ENCODE results near the gene GCDH.
A peak's percentile ranks its signal among the peaks of the same experiment; 100 is the strongest.

Gene GCDH

DNA sequence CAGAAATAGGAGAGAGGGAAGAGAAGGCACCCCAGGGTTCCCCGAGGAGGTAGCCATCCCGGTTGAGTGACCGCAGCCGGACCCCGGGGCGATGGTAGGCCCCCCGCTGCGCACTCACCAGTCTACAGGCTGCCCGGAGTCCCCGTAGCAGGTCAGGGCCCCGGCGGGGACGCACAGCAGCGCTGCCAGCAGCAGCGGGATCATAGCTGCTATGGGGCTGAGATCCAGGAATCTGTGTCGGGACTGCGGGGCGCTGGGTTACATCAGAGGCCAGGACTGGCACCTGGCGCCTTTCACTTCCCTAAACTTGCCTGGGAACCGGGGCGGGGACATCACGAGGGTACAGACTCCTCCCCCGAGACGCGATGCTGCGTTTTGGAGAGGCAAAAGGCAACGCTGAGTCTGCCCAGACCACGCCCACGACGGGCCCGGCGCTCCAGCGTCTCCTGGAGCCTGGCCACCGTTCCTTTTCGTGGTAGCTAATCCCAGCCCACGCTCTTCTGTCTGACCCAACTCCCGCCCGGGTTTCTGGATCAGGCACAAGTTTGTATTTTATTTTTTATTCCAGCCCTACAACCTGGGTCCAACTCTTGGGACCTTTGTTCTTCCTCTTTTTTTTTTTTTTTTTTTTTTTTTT lies 9.7 kb upstream of the GCDH start, which contains the start of gene DNASE2:
Gene DNASE2, minus strand, starts transcription at position 278 of the 637 bp plus-strand sequence. Its CDS starts 74 bp downstream, at position 204.
- peak within 1 kb of the TSS; percentile 69 to 88 (median 81) for H3K9ac ChIP-seq
- H3K27me3 ChIP-seq, result peaks cover 19 to 31% (median 28%) of the 10 kb centered on the region in 11 experiments
- H4K20me1 ChIP-seq, result peaks cover 0 to 42% (median 0%) of the 10 kb centered on the region in 11 experiments; a peak in 7 of 22 replicates
- H3K4me1 ChIP-seq, result peaks cover 16 to 86% (median 30%) of the 10 kb centered on the region in 10 experiments
- H3K4me3 ChIP-seq, result peak within 1 kb of the TSS; percentile 65 to 87 (median 73)
- peaks cover 17 to 36% (median 23%) of the 10 kb centered on the region in 11 experiments for H3K9me3 ChIP-seq (replicated peaks in 1 of 11)
- TF ChIP-seq Cebpa-rat (IDR thresholded peaks at IDR 0.05), result 0 out of 22 replicates have a peak, but pooled peaks of 1 of the 11 experiments have one; percentile 29
- peak within 1 kb of the TSS; percentile 64 to 92 (median 78) for H3K27ac ChIP-seq
- H3K4me2 ChIP-seq, result peak within 1 kb of the TSS; percentile 82 to 99 (median 92)
- peaks cover 4 to 37% (median 14%) of the 10 kb centered on the region in 11 experiments; a peak in 14 of 22 replicates for H3K36me3 ChIP-seq

DNA sequence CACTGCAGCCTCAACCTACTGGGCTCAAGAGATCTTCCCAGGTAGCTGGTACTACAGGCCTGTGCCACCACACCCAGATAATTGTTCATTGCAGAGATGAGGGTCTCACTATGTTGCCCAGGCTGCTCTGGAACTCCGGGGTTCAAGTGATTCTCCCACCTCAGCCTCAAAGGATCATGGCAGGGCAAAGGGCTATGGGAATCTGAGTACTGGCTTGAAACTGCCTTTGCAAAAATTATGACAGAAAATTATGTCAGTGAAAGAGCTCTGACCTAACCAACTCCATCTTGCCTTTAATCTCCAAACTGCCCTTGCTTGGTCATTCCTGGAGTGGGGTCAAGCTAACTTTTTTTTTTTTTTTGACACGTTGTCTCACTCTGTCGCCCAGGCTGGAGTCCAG lies 8.4 kb upstream of the GCDH start:
- Histone ChIP-seq H3K27ac (peak overlapping the region in 6 of 11 experiments; percentile 75 to 92 (median 87); a peak in 9 of 22 replicates), H3K4me2 (peak overlapping the region in 5 of 11 experiments; percentile 82 to 99 (median 88); a peak in 9 of 22 replicates), H3K9me3 (replicated peaks in 1 of 11) (peaks cover 17 to 36% (median 23%) of the 10 kb centered on the region in 11 experiments), H3K27me3 (peaks cover 30 to 44% (median 41%) of the 10 kb centered on the region in 11 experiments), H3K4me1 (peaks cover 16 to 73% (median 30%) of the 10 kb centered on the region in 10 experiments), H3K4me3 (no peak overlapping the region), H4K20me1 (peaks cover 0 to 31% (median 0%) of the 10 kb centered on the region in 11 experiments; a peak in 7 of 22 replicates), H3K9ac (peak overlapping the region in 2 of 11 experiments; percentile 30 to 85; a peak in 3 of 22 replicates), H3K36me3 (peaks cover 4 to 24% (median 10%) of the 10 kb centered on the region in 11 experiments; a peak in 14 of 22 replicates)
- TF ChIP-seq Cebpa-rat (IDR thresholded peaks at IDR 0.05), result no peak

- peaks cover 17 to 60% (median 30%) of the 10 kb centered on the region in 10 experiments for H3K4me1 ChIP-seq
- no peak for TF ChIP-seq Cebpa-rat (IDR thresholded peaks at IDR 0.05)
- peaks cover 30 to 47% (median 43%) of the 10 kb centered on the region in 11 experiments for H3K27me3 ChIP-seq
- H3K4me2 ChIP-seq, result peak overlapping the region in 5 of 11 experiments; percentile 30 to 98 (median 85); a peak in 8 of 22 replicates
- H3K36me3 ChIP-seq, result peaks cover 0 to 9% (median 0%) of the 10 kb centered on the region in 11 experiments; a peak in 2 of 22 replicates
- H4K20me1 ChIP-seq, result peaks cover 0 to 17% (median 0%) of the 10 kb centered on the region in 11 experiments; a peak in 5 of 22 replicates
- H3K4me3 ChIP-seq, result peak overlapping the region in 2 of 10 experiments; percentile 6 to 11; a peak in 1 of 20 replicates
- peaks cover 17 to 36% (median 23%) of the 10 kb centered on the region in 11 experiments for H3K9me3 ChIP-seq (replicated peaks in 1 of 11)
- peak overlapping the region in 5 of 11 experiments; percentile 27 to 92 (median 89); a peak in 10 of 22 replicates for H3K27ac ChIP-seq
- peak overlapping the region in 2 of 11 experiments; percentile 3 to 47; a peak in 3 of 22 replicates for H3K9ac ChIP-seq
Observed at GRCh38 chr19:12884202-12884601, 6.8 kb upstream of the GCDH start.

DNA sequence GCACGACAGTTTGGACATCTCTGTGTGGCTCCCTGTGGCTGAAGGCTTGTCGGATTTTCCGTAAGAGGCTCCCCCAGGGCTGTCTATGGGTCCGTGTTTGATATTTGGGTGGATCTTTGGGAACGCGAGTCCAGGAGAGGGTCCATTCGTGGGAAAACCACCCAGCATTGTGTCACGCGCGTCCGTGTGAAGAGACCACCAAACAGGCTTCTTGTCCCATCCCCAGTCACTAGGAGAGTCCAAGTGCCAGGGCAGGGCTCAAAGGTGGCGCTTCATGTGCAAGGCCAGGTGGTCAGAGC lies 6.4 kb upstream of the GCDH start:
- peaks cover 0 to 5% (median 0%) of the 10 kb centered on the region in 11 experiments; a peak in 2 of 22 replicates for H3K36me3 ChIP-seq
- peaks cover 21 to 60% (median 32%) of the 10 kb centered on the region in 10 experiments for H3K4me1 ChIP-seq
- H3K4me3 ChIP-seq, result peak overlapping the region in 2 of 10 experiments; percentile 6 to 11; a peak in 1 of 20 replicates
- TF ChIP-seq Cebpa-rat (IDR thresholded peaks at IDR 0.05), result no peak
- peak overlapping the region in 3 of 11 experiments; percentile 84 to 91 (median 89); a peak in 6 of 22 replicates for H3K27ac ChIP-seq
- no peak overlapping the region for H3K9ac ChIP-seq
- peak overlapping the region in 3 of 11 experiments; percentile 85 to 98 (median 88); a peak in 6 of 22 replicates for H3K4me2 ChIP-seq
- peaks cover 0 to 13% (median 0%) of the 10 kb centered on the region in 11 experiments; a peak in 5 of 22 replicates for H4K20me1 ChIP-seq
- peaks cover 30 to 47% (median 43%) of the 10 kb centered on the region in 11 experiments for H3K27me3 ChIP-seq
- peaks cover 17 to 36% (median 23%) of the 10 kb centered on the region in 11 experiments for H3K9me3 ChIP-seq (replicated peaks in 1 of 11)

DNA sequence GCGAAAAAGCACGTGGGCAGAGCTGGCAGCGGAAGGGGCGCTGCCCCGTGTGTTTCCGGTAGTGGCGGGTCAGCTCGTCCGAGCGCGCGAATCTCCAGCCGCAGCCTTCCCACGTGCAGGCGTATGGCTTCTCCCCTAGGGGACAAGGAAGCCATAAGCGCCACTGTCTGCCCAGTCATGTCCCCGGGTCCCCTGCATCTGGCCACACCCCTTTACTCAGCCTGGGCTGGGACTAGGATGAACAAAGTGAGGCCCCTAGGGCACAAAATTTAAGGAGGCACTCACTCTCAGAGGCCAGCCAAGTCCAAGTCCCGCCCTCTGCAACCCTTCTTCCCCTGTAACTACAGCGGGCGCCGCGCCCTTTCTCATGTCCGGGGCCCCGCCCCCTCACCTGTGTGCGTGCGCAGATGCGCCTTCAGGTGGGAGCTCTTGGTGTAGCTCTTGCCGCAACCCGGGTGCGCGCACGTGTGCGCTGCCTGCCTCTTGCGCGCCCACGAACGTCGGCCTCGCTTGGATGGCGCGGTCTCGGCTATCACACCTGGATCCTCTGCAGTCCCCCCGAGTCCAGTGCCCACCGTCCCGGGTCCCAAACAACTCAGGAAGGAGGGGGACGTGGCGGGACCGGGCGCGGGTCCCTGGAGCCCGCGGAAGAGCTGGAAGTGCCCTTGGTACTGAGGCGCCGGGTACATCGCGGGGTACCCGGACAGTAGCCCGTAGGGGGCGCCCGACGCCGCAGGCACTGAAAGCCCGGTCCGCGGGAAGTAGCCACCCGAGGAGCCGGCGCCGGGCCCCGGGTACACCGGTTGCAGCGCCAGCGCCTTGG lies 5.8 kb upstream of the GCDH start:
- Histone ChIP-seq H3K36me3 (no peaks in the 10 kb centered on the region), H3K4me3 (no peak overlapping the region; a peak in 2 of 20 replicates), H3K9me3 (replicated peaks in 1 of 11) (peaks cover 17 to 36% (median 23%) of the 10 kb centered on the region in 11 experiments), H3K9ac (no peak overlapping the region), H4K20me1 (peaks cover 0 to 8% (median 0%) of the 10 kb centered on the region in 11 experiments; a peak in 3 of 22 replicates), H3K27ac (peak overlapping the region in 3 of 11 experiments; percentile 84 to 91 (median 89); a peak in 2 of 22 replicates), H3K4me1 (peaks cover 25 to 60% (median 36%) of the 10 kb centered on the region in 10 experiments), H3K4me2 (peak overlapping the region in 4 of 11 experiments; percentile 1 to 98 (median 86); a peak in 6 of 22 replicates), H3K27me3 (peaks cover 30 to 47% (median 43%) of the 10 kb centered on the region in 11 experiments)
- no peak for TF ChIP-seq Cebpa-rat (IDR thresholded peaks at IDR 0.05)

- no peaks in the 10 kb centered on the region; a peak in 1 of 22 replicates for H4K20me1 ChIP-seq
- H3K4me3 ChIP-seq, result no peak overlapping the region; a peak in 2 of 20 replicates
- H3K27ac ChIP-seq, result no peak overlapping the region
- peaks cover 19 to 62% (median 31%) of the 10 kb centered on the region in 10 experiments for H3K4me1 ChIP-seq
- no peak for TF ChIP-seq Cebpa-rat (IDR thresholded peaks at IDR 0.05)
- no peak overlapping the region for H3K9ac ChIP-seq
- no peaks in the 10 kb centered on the region for H3K36me3 ChIP-seq
- H3K9me3 ChIP-seq (replicated peaks in 1 of 11), result peaks cover 17 to 36% (median 23%) of the 10 kb centered on the region in 11 experiments
- H3K27me3 ChIP-seq, result peaks cover 30 to 47% (median 43%) of the 10 kb centered on the region in 11 experiments
- peak overlapping the region in 3 of 11 experiments; percentile 1 to 98 (median 88); a peak in 4 of 22 replicates for H3K4me2 ChIP-seq
Observed at GRCh38 chr19:12885749-12886650, 5.0 kb upstream of the GCDH start.

- peaks cover 30 to 47% (median 43%) of the 10 kb centered on the region in 11 experiments for H3K27me3 ChIP-seq
- no peaks in the 10 kb centered on the region for H3K36me3 ChIP-seq
- H3K4me3 ChIP-seq, result no peak overlapping the region
- no peak overlapping the region for H3K4me2 ChIP-seq
- peaks cover 17 to 36% (median 23%) of the 10 kb centered on the region in 11 experiments for H3K9me3 ChIP-seq (replicated peaks in 1 of 11)
- H3K9ac ChIP-seq, result no peak overlapping the region
- TF ChIP-seq Cebpa-rat (IDR thresholded peaks at IDR 0.05), result no peak
- no peak overlapping the region for H3K27ac ChIP-seq
- H4K20me1 ChIP-seq, result peaks cover 0 to 6% (median 3%) of the 10 kb centered on the region in 11 experiments; a peak in 11 of 22 replicates
- H3K4me1 ChIP-seq, result peaks cover 17 to 64% (median 30%) of the 10 kb centered on the region in 10 experiments
Observed at GRCh38 chr19:12886651-12886968, 4.3 kb upstream of the GCDH start.

Data from BLaER1 treated with 17β-estradiol and CSF1 and Interleukin-3, amounts not matched to agents 10 nM and 100 nM (cell line).